GM18951 (cell line): Measurements from ENCODE around the gene DPEP2.

ENCODE experiments used
- POLR2A ChIP-seq: IDR thresholded peaks from 4 replicates; pipeline ENCODE4 v1.6.1; 2011; ENCODE audit warnings: mild to moderate bottlenecking; ENCODE audit not compliant: insufficient read length, insufficient read depth; ENCODE audit errors: extremely low read depth
- in situ Hi-C: fragments of 300-500 bp; cut with MboI; formaldehyde crosslinking; loops from one replicate; pipeline ENCODE4 v1.12.0; 2022; ENCODE audit warnings: low sequenced_read_pairs, mixed read lengths, inconsistent platforms; ENCODE audit not compliant: unreplicated experiment

The DPEP2 gene

GRCh38 chr16:67964477-67965131, 34.7 kb downstream of the DPEP2 start:
- TF ChIP-seq POLR2A: no peak
- in situ Hi-C loops: no loop called here

GRCh38 chr16:67963662-67964321, 35.5 kb downstream of the DPEP2 start:
- TF ChIP-seq POLR2A: no peak

GRCh38 chr16:67963292-67963661, 36.0 kb downstream of the DPEP2 start:
- in situ Hi-C loops: no loop called here
- TF ChIP-seq POLR2A: no peak

More at GRCh38 chr16:67963662-67964321, 35.5 kb downstream of the DPEP2 start:
- in situ Hi-C loops: no loop called here

- in situ Hi-C loops: no loop called here
- TF ChIP-seq POLR2A: no peak
These were observed 37.1 kb downstream of the DPEP2 start for GRCh38 chr16:67962135-67962534.

GRCh38 chr16:67961551-67961957, 37.7 kb downstream of the DPEP2 start:
- in situ Hi-C loops: no loop called here

GRCh38 chr16:67959536-67960329, 39.6 kb downstream of the DPEP2 start:
- no peak for TF ChIP-seq POLR2A
- in situ Hi-C loops: no loop called here

More at GRCh38 chr16:67961551-67961957, 37.7 kb downstream of the DPEP2 start:
- TF ChIP-seq POLR2A: no peak

GRCh38 chr16:67957622-67958021, 41.7 kb downstream of the DPEP2 start:
- in situ Hi-C loops: no loop called here
- no peak for TF ChIP-seq POLR2A

GRCh38 chr16:67954421-67955196, 44.7 kb downstream of the DPEP2 start:
- in situ Hi-C loops: no loop called here
- no peak for TF ChIP-seq POLR2A

GRCh38 chr16:67953641-67954375, 45.5 kb downstream of the DPEP2 start:
- TF ChIP-seq POLR2A: no peak
- in situ Hi-C loops: no loop called here

- TF ChIP-seq POLR2A: no peak
- in situ Hi-C loops: no loop called here
These were observed 47.8 kb downstream of the DPEP2 start for GRCh38 chr16:67951485-67951884.

- in situ Hi-C loops: no loop called here
These were observed 48.9 kb downstream of the DPEP2 start for GRCh38 chr16:67950335-67950843.

GRCh38 chr16:67949645-67950044, 49.6 kb downstream of the DPEP2 start:
- in situ Hi-C loops: no loop called here
- no peak for TF ChIP-seq POLR2A

More at GRCh38 chr16:67950335-67950843, 48.9 kb downstream of the DPEP2 start:
- no peak for TF ChIP-seq POLR2A
